NK-92 treated with Interleukin-12 subunit alpha and Interleukin-12 subunit beta, amount 100 ng/mL, for 24 hours (cell line): Measurements from ENCODE around the gene LRRK1.

Experiments used
- DNase-seq: peaks from one replicate; lab custom pipeline; 2025; lab: John Stamatoyannopoulos, UW

LRRK1 gene

GRCh38 chr15:100932676-100933348, 13.7 kb downstream of the LRRK1 start:
- no peak for DNase-seq

GRCh38 chr15:100934166-100934565, 15.0 kb downstream of the LRRK1 start:
- no peak for DNase-seq

- DNase-seq, result no peak
Measured at GRCh38 chr15:100934726-100935125, 15.6 kb downstream of the LRRK1 start.

- DNase-seq, result no peak
Measured at GRCh38 chr15:100937171-100937570, 18.0 kb downstream of the LRRK1 start.

GRCh38 chr15:100939791-100940190, 20.6 kb downstream of the LRRK1 start:
- DNase-seq, result no peak

- DNase-seq, result no peak
Measured at GRCh38 chr15:100940767-100941379, 21.7 kb downstream of the LRRK1 start.

- no peak for DNase-seq
Measured at GRCh38 chr15:100941536-100941935, 22.4 kb downstream of the LRRK1 start.

- no peak for DNase-seq
Measured at GRCh38 chr15:100942656-100943425, 23.7 kb downstream of the LRRK1 start.

GRCh38 chr15:100944244-100944895, 25.2 kb downstream of the LRRK1 start:
- no peak for DNase-seq

- DNase-seq, result no peak
Measured at GRCh38 chr15:100944986-100945385, 25.8 kb downstream of the LRRK1 start.

- DNase-seq, result no peak
Measured at GRCh38 chr15:100947760-100948429, 28.7 kb downstream of the LRRK1 start.

- DNase-seq, result no peak
Measured at GRCh38 chr15:100948430-100948762, 29.2 kb downstream of the LRRK1 start.

GRCh38 chr15:100949691-100950090, 30.5 kb downstream of the LRRK1 start:
- DNase-seq, result no peak

GRCh38 chr15:100951965-100952364, 32.8 kb downstream of the LRRK1 start:
- DNase-seq, result no peak

GRCh38 chr15:100952566-100952965, 33.4 kb downstream of the LRRK1 start:
- no peak for DNase-seq

- DNase-seq, result no peak
Measured at GRCh38 chr15:100958326-100959065, 39.3 kb downstream of the LRRK1 start.

- DNase-seq, result no peak
Measured at GRCh38 chr15:100959066-100960050, 40.2 kb downstream of the LRRK1 start.

GRCh38 chr15:100966997-100967396, 47.8 kb downstream of the LRRK1 start:
- no peak for DNase-seq

GRCh38 chr15:100968050-100968966, 49.2 kb downstream of the LRRK1 start:
- DNase-seq, result no peak
